NAMALWA (cell line): ENCODE data around the gene UIMC1.
A peak's percentile ranks its signal among the peaks of the same experiment; 100 is the strongest.
"Not testable (repeated sequence)": the region's sequence is repeated elsewhere in the genome, so short reads cannot be mapped to it uniquely, and the experiment has no call there.

ENCODE experiments used
- DNase-seq: peaks from one replicate; pipeline ENCODE4 v3.0.0-alpha.2; 2015; ENCODE audit warnings: low spot score

Gene UIMC1

DNA sequence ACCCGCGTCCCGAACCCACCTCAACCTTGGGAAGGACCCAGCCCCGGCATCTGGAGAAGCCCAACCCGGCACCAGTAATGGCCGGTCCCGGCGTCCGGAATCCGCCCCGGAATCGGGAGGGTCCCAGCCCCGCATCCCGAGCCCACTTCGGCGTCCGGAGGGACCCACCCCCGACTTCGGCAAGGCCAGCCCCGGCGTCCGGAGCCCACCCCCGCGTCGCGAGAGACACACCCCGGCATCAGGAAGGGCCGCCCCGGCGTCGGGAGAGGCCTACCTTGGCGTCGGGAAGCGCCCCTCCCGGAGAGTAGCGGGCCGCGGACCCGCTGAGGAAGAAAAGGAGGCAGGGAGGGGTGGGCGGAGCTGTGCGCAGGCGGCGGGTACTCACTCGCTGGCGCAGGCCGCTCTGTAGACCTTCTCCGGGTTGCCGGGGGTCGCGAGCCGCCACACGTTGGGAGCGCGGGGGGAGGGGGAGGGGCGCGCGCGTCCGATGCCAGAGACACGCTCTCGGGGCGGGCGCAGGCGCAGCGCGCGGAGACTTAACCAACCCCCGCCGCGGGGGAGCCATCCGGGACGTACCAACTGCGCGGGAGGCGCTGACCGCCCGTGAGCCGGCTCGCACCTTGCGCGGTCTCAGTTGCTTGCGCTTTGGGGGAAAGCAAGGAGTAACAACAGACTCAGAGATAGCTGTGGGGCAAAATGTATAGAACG lies at the start of gene UIMC1:
Gene UIMC1, minus strand, starts transcription at position 515 of the 708 bp plus-strand sequence. CDS start 24,164 bp downstream, outside the sequence.
- DNase-seq, result peak; percentile 89

DNA sequence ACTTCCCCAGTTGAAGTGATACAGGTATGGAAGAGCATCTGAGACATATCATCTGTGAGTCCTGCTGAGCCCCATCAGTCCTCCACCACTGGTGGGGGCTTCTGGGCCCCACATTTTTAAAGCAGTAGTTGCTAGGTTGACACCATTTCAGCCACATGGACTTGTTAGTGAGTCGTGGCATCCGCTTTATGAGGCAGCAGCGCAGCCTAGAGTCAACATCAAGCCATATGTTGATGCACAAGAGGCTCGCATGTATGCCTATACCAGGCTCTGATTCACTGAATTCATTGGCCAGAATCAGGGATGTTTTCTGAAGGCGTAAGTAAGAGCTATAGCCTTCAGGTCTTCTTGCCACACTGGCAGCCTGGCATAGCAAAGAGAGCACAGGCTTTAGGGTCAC lies 42.7 kb upstream of the UIMC1 start:
- DNase-seq, result no peak

DNA sequence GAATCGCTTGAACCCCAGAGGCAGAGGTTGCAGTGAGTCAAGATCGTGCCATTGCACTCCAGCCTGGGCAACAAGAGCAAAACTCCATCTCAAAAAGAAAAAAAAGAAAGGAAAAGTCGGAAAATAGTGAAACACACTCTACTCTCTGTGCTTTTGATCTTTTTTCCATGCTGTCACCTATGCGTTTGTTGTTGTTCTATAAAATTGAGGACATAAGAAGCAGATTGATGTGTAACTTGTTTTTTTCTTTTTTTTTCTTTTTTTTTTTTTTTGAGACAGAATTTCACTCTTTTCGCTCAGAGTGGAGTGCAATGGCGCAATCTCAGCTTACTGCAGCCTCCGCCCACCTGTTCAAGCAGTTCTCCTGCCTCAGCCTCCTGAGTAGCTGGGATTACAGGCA lies 42.0 kb upstream of the UIMC1 start:
- DNase-seq, result not testable (repeated sequence)

DNA sequence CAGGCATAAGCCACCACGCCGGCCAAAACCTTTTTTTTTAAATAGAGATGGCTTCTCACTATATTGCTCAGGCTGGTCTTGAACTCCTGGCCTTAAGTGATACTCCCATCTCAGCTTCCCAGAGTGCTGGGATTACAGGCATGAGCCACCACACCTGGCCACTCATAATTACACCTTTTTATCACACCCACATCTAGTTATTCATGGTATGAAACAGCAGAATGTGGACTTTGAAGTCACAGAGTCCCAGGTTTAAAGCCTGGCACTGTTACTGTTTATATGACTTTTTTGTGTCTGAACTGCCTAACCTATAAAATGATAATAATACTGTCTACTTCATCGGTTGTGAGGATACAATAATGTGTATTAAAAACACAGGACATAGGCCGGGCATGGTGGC lies 39.1 kb upstream of the UIMC1 start:
- DNase-seq, result no peak

DNA sequence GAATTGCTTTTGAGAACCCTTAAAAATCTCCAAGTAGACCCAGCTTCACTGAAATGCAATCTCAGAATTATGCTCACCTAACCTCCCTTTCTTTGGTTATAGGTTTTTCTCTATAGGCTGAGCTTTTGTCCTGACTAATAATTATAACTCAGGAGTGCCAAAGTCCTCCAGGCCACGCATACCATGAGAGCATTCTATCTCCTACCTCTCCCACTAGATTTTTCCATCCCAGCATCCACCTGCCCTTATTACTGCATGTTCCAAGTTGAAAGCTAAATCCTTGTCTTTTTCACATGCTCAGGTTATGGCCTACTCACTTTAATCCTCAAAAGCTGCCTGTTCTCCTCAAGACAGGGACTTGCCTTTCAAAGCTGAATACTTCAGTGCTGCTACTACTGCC lies 38.1 kb upstream of the UIMC1 start:
- DNase-seq, result no peak

DNA sequence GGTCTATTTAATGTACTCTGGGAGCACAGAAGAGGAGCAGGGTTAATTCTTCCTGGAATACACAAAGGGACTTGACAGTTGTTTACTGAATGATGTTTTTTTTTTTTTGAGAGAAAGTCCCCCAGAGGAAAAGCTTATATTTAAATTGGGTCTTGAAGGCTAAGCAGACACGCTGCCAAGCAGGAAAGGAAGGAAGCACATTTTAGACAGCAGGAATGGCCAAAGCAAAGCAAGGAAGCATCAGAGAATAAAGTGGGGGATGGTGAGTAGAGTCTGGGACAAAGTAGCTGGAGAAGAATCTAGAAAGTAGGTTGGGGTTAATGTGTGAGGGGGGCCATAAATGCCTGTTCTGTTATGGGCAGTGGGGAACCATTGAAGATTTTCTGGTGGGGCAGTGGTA lies 37.4 kb upstream of the UIMC1 start:
- no peak for DNase-seq

DNA sequence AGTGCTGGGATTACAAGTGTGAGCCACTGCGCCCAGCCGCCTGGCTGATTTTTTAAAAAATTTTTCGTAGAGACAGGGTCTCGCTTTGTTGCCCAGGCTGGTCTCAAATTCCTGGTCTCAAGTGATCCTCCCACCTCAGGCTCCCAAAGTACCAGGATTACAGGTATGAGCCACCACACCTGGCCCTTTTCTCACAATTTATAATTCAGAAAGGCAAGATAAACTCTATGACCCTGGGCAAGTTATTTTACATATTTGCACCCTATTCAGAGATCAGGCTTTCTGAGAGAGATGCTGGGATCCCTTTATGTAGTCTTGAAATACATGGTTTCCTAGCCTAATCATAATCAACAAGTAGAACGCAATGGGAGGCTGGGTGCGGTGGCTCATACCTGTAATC lies 36.5 kb upstream of the UIMC1 start:
- DNase-seq, result no peak

DNA sequence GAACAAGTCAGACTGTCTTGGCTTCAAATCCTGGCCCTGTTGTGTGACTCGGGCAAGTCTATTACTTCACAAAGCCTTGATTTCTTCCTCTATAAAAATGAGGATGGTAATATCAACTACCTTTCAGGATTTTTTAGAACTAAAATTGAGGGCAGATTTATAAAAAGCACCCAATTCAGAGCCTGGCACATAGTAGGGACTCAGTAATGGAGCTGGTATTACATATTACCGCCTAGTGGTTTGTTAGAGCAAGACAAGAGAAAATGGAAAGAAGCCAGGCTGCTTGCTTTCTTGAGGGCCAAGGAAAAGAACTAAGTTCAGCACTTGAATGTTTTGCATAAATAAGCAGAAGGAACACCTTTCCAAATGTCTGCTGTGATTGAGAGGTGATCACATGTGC lies 35.4 kb upstream of the UIMC1 start:
- no peak for DNase-seq

DNA sequence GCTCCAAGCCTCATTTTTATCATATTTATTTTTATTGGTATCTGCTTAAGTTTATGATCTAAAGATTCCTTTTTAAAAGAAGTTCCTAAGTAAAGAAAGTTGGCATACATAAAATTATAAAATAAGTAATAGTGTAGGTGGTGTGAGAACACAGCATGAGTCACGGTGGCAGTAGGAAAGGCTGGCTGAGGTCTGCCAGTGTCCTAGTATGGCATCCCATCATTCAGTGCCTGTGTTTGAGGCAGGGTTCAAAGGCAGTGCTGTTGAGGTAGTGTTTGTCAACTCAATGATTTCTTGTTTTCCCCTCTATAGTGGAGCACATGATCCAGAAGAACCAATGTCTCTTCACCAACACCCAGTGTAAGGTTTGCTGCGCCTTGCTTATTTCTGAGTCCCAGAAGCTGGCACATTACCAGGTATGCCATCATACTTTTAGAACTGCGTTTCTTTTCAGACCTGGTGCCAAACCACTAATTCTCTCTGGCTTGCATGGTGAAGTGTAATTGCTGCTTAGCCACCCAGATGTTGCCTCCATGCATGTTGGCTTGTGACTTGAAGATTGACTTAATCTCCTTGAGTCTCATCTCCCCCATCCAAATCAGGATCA lies 34.3 kb upstream of the UIMC1 start:
- DNase-seq, result no peak

DNA sequence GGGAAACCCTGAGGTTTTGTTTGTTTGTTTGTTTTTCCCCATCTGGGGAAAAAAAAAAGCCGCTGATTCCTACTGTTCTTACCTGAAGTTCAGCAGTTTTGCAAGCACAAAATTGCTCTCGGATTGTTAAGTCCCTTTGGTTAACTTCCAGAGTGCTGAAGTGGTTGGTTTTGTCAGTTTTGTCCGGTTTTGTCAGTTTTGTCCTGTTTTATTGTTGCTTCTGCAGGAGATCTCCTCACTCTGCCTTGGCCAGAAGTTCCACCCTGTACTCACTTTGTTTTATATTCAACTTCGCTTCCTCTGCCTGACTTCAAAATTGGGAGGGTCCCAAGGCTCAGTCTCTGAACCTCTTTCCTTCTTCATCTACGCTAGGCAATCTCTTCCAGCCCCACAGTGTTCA lies 30.3 kb upstream of the UIMC1 start:
- DNase-seq, result no peak

DNA sequence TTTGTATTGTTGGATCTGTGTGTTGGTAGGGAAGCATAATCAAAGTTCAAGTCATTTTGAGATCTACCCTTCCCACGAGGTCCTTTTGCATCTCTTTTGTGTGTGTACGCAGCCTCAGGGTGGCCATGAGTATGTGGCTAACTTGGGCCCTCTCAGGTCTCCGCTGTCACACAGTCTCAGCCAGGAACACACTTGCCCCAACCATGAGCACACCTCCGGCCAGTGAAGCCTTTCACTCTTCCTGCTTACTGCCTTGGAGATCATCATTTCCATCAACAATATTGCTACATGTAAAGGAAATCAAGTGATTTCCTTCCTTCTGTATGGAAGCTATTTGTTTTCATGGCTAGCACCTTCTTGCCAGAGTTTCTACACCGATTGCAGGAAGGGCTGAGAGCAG lies 29.9 kb upstream of the UIMC1 start:
- no peak for DNase-seq

DNA sequence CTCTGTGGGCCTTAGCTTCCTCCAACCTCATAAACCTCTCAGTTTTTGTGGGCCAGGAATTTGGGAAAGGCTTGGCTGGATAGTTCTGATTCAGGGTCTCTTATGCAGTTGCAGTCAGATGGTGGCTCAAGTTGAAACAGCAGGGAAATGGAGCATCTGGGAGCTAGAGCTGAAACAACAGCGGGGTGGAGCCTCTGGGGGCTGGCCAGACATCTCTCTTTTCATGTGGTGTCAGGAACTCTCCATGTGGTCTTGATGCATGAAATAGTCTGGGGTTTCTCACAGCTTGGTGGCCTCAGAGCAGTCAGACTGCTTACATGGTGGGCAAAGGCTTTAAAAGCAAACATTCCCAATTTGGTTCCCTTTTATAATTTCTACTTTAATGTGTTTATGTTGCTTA lies 29.4 kb upstream of the UIMC1 start:
- DNase-seq, result no peak

DNA sequence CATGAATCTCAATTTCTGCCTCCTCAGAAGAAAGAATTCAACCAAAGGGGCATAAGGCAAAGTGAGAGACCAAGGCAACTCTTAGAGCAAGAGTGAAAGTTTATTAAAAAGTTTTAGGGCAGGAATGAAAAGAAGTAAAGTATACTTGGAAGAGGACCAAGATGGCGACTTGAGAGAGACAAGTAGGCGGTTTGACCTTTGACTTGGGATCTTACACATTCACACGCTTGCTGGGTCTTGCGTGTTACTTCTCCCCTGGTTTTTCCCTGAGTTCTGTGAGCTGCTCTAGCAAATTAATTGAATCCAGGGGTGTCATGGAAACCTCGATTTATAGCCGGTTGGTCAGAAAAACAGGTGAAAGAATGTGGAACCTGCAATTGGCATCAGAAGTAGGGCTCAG lies 22.9 kb upstream of the UIMC1 start:
- no peak for DNase-seq

DNA sequence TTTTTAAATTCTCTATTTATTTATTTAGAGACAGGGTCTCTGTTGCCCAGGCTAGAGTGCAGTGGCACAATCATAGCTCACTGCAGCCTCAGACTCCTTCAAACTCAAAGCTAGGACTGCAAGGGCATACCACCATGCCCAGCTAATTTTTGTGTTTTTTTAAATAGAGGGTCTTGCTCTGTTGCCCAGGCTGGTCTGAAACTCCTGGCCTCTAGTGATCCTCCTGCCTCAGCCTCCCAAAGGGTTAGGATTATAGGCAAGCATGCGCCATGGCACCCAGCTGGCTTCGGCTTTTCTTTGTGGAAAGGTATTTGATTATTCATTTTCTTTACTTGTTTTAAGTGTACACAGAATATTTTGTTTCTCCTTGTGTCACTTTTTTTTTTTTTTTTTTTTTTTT lies 21.1 kb upstream of the UIMC1 start:
- DNase-seq, result no peak

DNA sequence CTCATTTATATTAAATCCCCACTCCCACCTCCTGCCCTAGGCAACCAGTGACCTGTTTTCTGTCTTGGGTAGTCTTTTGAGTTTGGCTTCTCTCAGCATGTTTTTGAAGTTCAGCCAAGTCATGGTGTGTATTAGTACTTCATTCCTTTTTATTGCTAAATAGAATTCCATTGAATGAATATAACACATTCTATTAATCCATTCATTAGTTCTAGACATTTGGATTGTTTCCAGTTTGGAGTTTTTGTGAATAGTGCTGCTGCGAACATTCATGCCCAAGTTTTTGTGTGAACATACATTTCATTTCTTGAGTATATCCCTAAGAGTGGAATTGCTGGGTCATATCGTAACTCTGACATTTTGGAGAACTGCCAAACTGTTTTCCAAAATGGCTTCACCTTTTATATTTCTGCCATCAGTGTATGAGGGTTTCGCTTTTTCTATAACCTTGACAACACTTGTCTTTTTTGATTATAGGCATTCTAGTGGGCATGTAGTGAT lies 18.6 kb upstream of the UIMC1 start:
- DNase-seq, result no peak

DNA sequence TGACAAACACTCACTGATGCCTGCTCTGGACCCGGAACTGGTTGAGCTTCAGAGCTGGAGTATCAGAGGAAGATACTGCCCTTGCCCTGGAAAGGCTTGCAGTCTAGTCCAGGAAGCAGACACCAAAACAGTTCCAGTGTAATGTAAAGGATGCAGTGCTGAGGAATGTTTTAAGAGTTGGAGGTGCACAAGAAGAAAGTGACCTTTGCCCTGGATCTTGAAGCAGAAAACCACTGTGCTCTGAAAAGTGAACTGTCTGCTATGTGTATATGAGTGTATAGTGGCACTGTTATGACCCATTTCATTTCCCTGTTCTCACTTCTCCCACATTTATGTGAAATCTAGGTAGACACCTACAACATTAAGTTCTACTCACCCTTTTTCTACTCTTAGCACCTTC lies 18.0 kb upstream of the UIMC1 start:
- DNase-seq, result no peak

DNA sequence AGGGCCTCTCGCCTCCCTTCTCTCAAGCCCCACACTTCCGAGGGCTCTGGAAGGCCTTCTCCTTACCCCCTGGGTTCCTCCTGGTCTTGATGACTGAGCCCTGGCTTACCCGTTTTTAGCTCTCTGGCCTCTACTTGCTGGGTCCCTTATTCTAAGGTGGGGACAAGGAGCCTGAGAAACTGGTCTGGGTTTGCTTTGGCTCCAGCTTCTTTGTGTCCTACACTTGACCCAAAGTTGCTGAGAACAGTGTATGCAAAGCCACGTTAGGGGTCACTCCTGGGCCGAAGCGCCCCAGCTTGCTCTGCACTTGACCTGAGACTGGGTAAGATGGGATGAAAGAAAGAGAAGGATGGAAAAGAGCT lies 16.7 kb upstream of the UIMC1 start:
- peak; percentile 43 for DNase-seq

DNA sequence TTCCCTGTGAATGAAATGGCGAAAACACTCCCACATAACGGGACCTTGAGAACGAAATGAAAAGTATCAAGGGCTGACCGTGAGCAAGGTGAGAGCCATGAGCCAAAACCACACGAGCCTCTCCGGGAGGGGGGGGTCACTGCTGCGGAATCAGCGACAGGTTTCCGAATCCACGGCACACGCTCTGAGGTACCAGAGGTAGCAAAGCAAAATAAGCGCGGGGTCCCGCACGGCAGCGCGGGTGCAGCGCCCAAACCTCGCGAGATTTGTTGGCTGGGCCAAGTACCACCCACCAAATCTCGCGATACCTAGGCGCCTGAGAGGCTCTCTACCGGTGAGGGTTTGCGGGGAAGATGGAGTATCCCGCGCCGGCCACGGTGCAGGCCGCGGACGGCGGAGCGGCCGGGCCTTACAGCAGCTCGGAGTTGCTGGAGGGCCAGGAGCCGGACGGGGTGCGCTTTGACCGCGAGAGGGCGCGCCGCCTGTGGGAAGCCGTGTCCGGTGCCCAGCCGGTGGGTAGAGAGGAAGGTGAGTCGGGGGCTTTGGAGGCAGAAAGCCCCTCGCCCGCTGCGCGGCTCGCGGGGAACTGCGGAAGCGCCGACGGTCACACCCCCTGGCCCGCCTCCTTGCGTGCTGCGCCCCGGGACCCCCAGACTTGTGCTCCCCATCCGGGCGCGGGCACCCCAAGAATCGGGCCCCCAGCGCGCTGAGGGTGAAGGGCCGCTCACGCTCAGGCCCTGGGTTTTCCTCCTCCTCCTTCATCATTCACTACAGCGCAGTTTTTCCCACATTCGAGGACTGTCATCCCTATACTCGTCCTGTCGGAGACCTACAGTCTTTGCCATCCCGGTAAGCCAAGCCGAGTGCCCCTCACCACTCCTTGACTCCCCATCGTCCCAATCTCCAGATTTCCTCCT lies 16.1 kb upstream of the UIMC1 start, which contains the start of gene ZNF346:
Gene ZNF346, plus strand, starts transcription at position 311 of the 917 bp plus-strand sequence. Its CDS starts 43 bp downstream, at position 354.
- peak; percentile 98 for DNase-seq

DNA sequence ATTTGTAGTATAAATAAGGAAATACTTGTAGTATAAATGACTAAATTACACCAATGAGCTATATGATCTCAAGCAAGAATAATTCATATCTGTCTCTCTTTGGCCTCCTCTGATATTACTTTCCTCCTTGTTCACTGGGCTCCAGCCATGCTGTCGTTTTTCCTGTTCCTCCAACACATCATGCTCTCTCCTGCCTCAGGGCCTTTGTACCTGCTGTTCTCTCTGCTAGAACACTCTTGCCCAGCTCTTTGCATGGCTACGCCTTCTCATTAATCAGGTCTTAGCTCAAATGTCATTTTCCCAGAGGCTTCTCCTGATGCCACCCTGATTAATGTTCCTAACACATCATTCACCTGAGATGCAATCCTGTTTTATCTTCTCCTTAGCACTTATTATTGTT lies 13.5 kb upstream of the UIMC1 start:
- no peak for DNase-seq

DNA sequence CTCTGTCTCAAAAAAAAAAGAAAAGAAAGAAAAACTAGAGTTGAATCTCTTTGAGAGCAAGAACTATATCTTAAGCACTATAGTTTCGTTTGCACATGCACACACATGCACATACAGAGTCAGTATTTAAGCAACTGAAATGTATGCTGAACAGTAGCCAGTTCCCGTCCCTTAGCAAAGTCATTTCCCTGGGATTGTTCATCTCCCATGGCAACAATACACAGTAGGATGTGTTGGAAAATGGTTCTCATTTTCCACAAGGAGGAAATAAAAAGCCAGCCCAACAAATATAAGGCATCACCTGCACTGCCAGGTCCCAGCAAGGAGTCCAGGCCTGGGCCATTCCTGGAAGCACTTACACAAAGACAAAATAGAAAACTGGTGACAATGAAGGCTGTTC lies 11.8 kb upstream of the UIMC1 start:
- no peak for DNase-seq

DNA sequence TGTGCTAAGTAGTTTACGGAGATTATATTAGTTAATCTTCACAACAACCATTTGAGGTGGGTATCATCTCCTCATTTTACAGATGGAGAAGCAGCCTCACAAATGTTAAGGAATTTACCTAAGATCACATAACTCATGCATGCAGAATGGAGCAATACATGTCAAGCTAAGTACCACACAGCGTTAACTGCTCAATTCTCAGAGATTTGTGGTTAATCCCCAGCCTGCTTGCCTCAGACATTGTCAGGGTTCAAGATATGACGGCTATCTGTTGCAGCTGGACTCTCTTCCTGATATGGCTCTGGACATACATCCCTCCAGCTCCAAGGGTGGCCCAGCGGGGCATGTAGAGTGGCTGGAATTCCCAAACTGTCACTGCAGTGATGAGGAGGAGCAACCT lies 8.6 kb upstream of the UIMC1 start:
- DNase-seq, result no peak

DNA sequence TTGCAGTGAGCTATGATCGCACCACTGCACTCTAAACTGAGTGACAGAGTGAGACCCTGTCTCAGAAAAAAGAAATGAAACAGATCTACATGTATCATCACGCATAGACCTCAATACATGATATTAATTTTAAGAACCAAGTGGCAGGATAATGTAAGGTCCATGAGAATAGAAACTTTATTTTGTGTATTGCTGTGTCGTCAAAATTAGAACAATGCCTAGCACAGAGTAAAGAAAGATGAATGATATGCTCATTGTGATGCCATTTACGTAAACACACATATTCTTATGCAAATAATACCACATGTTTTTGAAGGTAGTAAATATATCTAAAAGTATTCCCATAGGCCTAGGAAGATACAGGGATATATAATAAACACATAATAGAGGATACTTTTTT lies 3.6 kb upstream of the UIMC1 start:
- DNase-seq, result no peak

DNA sequence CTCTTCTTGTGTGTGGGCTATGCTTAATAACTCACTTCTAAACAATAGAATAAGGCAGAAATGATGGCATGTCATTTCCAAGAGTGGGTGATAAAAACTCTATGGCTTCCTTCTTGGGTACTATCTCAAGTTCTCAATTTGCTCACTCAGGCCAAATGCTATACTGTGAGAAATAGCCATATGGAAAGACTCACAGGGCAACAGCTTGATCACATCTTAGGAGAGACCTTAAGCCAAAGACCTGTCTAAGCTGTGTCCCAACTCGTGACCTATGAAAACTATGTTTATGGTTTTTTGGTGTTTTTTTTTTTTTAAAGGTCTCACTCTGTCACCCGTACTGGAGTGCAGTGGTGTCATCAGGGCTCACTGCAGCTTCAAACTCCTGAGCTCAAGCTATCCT lies 2.1 kb upstream of the UIMC1 start:
- DNase-seq, result no peak
